Stimulated activated CD4-positive, alpha-beta T cell treated with anti-CD3 and anti-CD28 coated beads, Interleukin-2, amount 100 ng/mL, for 4 hours (primary cell): ENCODE data around the gene SGMS1.
"Not testable (repeated sequence)": the region's sequence is repeated elsewhere in the genome, so short reads cannot be mapped to it uniquely, and the experiment has no call there.

Source experiments
- DNase-seq: peaks from one replicate; pipeline ENCODE4 v3.0.0-alpha.2; 2020; ENCODE audit warnings: low read depth

The SGMS1 gene

DNA sequence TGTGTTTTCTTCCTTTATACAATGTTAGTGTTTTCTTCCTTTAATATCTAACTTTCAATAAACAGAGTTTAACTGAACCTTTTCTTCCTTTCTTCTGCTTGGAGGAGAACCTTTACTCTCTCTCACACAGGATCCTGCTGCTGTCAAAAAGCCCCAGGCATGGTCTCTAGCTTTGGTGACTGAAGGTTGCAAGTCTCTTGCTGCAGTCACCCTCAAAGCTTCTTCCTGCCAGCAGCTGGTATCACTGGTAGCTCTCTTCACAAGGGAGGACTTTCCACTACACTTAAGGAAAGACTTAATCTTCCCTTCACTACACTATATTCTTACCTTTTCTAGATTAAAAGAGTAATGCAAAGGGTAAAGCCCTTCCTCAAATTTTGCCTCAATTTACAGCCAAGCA, 153.4 kb downstream of the SGMS1 start:
- DNase-seq = no peak

- no peak for DNase-seq
Measured at GRCh38 chr10:50469778-50470193, 154.0 kb downstream of the SGMS1 start.

- no peak for DNase-seq
Measured at GRCh38 chr10:50469288-50469687, 154.5 kb downstream of the SGMS1 start.

GRCh38 chr10:50467209-50467608, 156.5 kb downstream of the SGMS1 start:
- DNase-seq = no peak

GRCh38 chr10:50464004-50464409, 159.7 kb downstream of the SGMS1 start:
- no peak for DNase-seq

DNA sequence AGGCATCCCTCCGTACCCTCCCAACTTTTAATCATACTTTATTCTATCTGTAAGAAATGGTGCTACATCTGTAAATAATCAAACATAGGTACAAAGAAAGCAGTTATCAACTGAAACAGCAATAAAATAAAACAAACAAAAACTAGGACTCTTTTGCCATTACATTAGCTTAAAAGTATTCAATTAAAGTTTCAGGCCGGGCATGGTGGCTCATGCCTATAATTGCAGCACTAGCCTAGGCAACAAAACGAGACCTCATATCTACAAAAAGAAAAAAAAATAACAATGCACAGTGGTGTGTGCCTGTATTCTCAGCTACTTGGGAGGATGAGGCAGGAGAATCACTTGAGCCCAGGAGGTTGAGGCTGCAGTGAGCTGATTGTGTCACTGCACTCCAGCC, 161.9 kb downstream of the SGMS1 start:
- DNase-seq = no peak

DNA sequence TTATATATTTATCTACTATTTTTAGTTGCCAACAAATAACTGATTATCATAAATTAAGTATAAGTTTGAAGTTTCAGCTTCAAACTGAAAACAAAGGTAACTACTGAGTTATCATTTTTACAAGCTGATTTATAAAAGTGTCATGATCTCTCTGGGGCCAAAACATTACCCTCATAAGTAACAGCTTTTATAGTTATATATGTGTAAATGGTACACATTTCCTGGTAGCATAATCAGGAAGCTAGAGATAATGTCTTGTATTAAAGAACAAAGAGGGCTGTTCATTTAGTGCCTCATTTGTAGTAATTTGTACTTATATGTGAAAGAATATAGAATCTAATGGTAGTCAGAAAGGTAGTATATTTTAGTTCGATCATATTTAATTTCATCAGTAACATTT, 162.6 kb downstream of the SGMS1 start:
- no peak for DNase-seq

DNA sequence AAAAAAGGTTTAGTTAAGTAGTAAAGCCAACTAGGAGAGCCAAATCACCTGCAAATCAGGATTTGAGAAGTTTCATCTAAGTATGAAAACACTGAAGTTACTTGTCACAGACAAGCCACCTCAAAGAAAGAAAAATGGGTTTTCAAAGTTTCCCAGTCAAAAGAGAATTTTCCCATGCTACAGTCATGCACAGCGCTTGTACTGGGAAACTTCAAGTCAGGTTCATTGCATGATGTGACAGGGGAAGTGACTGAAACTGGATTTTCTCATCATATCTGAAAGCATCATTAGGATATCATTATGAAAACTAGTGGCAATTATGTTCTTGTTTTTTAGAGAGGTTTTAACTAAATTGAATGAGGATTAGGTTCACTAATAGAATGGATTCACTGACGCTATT, 167.0 kb downstream of the SGMS1 start:
- no peak for DNase-seq

DNA sequence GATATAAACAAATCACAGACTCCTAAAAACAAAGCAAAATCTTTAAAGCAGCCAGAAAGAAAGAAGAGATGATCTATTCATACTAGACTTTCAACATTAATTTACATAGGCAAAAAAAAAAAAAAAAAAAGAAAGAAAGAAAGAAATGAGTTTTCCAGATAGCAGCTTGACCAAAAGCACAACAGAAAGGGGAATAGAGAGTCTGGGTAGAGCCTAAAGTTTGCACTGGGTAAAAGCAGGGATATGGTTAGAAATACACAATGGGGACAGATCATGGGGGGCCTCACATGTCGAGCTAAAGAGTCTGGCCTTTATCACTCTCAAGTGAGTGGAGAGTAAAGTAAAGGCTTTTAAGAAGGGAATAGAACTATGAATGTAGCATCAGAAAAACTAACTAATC, 169.8 kb downstream of the SGMS1 start:
- no peak for DNase-seq

GRCh38 chr10:50452603-50453002, 171.2 kb downstream of the SGMS1 start:
- DNase-seq = no peak

- DNase-seq = no peak
Measured at GRCh38 chr10:50447691-50448090, 176.1 kb downstream of the SGMS1 start.

GRCh38 chr10:50445777-50446176, 178.0 kb downstream of the SGMS1 start:
- not testable (repeated sequence) for DNase-seq

- DNase-seq = no peak
Measured at GRCh38 chr10:50440489-50440888, 183.3 kb downstream of the SGMS1 start.

DNA sequence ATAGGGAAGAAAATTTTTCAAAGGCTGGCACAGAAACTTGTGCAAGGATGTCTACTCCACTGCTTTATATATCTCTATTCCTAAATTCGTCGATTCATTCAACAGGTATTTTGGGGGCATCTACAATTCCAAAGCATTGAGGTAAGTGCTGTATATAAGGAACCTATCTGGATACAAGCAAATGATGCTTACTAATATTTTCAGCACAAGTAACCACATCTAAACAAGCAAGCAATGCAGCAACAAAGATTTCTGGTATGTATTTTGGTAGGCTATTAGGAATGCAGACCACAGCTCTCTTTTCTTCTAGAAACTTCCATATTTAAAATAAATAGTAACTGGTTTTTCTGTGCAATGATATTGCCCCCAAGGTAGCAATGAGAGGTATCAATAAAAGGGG, 183.9 kb downstream of the SGMS1 start:
- no peak for DNase-seq

DNA sequence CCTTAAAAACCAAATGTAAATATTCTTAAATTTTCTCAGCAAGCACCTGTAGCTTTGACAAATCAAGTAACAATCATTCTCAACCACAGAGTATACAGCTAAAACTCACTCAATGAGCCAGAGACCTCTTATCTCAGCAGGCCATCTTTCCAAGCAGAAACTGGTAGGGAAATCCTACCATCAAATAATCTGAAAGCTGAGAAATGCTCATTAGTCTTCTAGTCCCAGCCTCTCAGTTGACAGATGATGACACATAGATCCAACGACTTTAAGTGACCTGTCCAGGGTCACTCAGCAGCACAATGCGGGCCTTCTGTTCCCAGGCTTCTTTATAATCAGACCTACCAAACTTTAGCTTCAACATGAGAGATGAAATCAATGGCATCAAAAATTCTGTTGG, 184.6 kb downstream of the SGMS1 start:
- no peak for DNase-seq

DNA sequence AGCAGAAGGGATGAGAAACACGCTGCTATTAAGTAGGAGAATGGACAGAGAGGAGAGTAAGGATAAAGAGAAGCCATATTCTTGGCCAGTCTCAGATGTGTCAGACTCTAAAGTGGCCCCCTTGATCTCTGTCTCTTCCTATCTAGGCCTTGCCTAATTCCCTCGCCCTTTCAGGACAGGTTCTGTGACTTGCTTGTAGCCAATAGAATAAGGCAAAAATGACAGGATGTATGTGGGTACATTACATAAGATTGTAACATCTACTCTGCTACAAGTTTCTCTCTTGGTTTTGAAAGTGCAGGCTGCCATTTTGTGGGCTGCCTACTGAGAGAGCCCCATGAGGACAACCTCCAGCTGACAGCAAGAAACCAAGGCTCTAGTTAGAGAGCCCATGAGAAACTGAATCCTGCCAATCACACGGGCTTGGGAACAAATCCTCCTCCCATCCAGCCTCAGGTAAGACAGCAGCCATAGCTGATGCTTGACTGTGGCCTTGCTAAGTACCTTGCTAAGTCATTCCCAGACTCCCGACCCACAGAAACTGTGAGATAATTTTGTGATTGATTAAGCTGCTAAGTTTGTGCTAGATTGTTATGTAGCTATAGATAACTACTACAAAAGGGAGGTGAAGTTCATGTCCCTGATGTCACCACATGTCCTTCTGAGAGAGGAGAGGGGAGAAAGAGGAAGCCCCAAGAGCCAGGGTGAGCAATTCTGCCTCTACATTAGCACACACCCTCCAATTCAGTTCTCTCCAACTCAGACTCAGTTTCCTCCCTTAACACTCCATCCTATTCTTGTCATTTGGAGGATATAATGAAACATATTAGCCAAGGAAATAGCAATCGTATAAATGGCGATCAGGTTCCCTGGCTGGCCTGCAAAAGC, 185.5 kb downstream of the SGMS1 start:
- DNase-seq = no peak

GRCh38 chr10:50437248-50437647, 186.5 kb downstream of the SGMS1 start:
- DNase-seq = no peak

DNA sequence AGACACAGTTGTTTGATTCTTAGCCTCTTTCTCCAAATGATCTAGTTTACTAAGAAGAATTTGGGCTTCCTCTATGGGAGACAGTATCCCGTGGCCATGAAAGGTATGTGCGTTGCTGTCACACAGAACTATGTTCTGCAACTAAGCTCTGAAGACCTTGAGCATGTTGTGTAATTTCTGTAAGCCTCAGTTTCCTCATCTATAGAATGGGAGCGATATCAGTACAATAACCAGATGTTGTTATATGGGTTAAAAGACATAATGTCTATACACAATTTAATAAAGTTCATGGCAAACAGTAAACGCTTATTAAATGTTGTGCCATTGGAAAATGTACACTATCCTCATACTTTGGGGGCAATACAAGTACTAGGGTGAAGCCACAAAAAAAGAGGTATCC, 187.0 kb downstream of the SGMS1 start:
- no peak for DNase-seq

DNA sequence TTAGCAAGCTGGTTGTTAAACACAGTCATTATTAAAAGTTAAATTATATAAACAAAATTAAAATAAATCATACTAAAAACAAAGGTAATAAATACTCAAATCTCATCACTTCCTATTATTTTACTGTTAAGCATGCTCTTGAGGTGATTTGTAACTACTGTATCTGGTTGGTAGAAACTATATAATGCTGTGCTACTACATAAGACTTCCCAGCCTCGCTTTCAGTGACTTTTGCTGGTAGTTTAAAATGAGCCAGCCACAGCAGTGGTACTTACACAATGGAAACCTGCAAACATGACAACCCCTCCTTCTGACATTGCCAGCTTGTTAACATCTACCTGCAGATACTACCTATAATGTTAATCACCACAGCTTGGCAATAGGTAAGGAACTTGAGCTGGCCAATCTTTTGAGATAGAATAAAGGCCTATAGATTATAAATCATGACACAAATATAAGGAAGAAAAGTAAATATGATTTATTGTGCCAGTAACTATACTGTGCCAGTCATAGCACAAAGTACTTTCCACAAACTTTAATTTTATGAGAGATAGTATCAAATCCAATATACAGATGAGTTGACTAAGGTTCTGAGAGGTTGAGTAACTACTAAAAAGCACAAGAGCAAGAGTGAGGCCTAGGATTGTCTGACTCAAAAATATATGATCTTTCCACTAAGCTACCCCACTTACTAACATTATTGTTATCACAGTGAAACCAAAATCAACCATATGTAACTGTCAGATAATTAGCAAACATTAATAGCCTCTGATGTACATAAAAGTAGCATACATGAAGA, 191.3 kb downstream of the SGMS1 start:
- DNase-seq = no peak

GRCh38 chr10:50431791-50432190, 192.0 kb downstream of the SGMS1 start:
- DNase-seq = no peak

GRCh38 chr10:50431133-50431532, 192.6 kb downstream of the SGMS1 start:
- no peak for DNase-seq

- no peak for DNase-seq
Measured at GRCh38 chr10:50426485-50426884, 197.3 kb downstream of the SGMS1 start.

- DNase-seq = not testable (repeated sequence)
Measured at GRCh38 chr10:50425215-50425614, 198.5 kb downstream of the SGMS1 start.
